ENCODE results near the gene AATF.

- no peak for TF ChIP-seq CTCF (IDR thresholded peaks at IDR 0.05)
- TF ChIP-seq EZH2 (IDR thresholded peaks at IDR 0.05; ENCODE audit: borderline replicate concordance, insufficient read depth, low read depth, low read length, poor library complexity, severe bottlenecking): no peak
Measured at GRCh38 chr17:37016780-37017179, 68.0 kb downstream of the AATF start.

Measured in B cell (primary cell).